Mesendoderm (in vitro differentiated cells): ENCODE data around the gene ZGLP1.

ENCODE experiments used
- DNase-seq: peaks from one replicate; pipeline ENCODE4 v3.0.0; 2013
- H2AK5ac ChIP-seq: 2 replicates; pipeline ENCODE4 v1.6.1; 2013; ENCODE audit warnings: low read length, inconsistent platforms
- H2BK120ac ChIP-seq: 2 replicates; pipeline ENCODE4 v1.6.1; 2013; ENCODE audit warnings: low read depth, mild to moderate bottlenecking, low read length, moderate library complexity, mixed read lengths
- H2BK15ac ChIP-seq: replicated peaks from 2 replicates; pipeline ENCODE4 v1.6.1; 2013; ENCODE audit warnings: low read depth, mild to moderate bottlenecking, moderate library complexity
- H2BK5ac ChIP-seq: 2 replicates; pipeline ENCODE4 v1.6.1; 2013; ENCODE audit warnings: low read length, inconsistent platforms
- H3K18ac ChIP-seq: 2 replicates; pipeline ENCODE4 v1.6.1; 2013; ENCODE audit warnings: mild to moderate bottlenecking, low read length, mixed read lengths
- H3K23ac ChIP-seq: one replicate; pipeline ENCODE4 v1.6.1; 2013; ENCODE audit warnings: low read length
- H3K27ac ChIP-seq: 2 replicates; pipeline ENCODE4 v1.5.1; 2013; ENCODE audit warnings: low read depth, mild to moderate bottlenecking, inconsistent platforms, low read length, moderate library complexity
- H3K27me3 ChIP-seq: 2 replicates; pipeline ENCODE4 v1.6.1; 2013; ENCODE audit warnings: low read length, control low read depth, mild to moderate bottlenecking, inconsistent platforms; ENCODE audit not compliant: insufficient read depth, poor library complexity
- H3K36me3 ChIP-seq: 2 replicates; pipeline ENCODE4 v1.6.1; 2013; ENCODE audit warnings: low read length, inconsistent platforms; ENCODE audit not compliant: control insufficient read depth, insufficient read depth
- H3K4ac ChIP-seq: one replicate; pipeline ENCODE4 v1.6.1; 2013; ENCODE audit warnings: low read depth, mild to moderate bottlenecking, low read length, moderate library complexity
- H3K4me1 ChIP-seq: 2 replicates; pipeline ENCODE4 v1.6.1; 2013; ENCODE audit warnings: low read depth, low read length, inconsistent platforms; ENCODE audit not compliant: control insufficient read depth
- H3K4me2 ChIP-seq: 2 replicates; pipeline ENCODE4 v1.6.1; 2013; ENCODE audit warnings: low read length
- H3K4me3 ChIP-seq: 2 replicates; pipeline ENCODE4 v1.5.1; 2013; ENCODE audit warnings: mild to moderate bottlenecking, low read length
- H3K56ac ChIP-seq: one replicate; pipeline ENCODE4 v1.6.1; 2013; ENCODE audit warnings: low read length
- H3K79me1 ChIP-seq: 2 replicates; pipeline ENCODE4 v1.6.1; 2013; ENCODE audit warnings: low read length, inconsistent platforms
- H3K79me2 ChIP-seq: 2 replicates; pipeline ENCODE4 v1.6.1; 2013; ENCODE audit warnings: mild to moderate bottlenecking, low read length; ENCODE audit not compliant: control insufficient read depth, insufficient read depth
- H3K9ac ChIP-seq: 2 replicates; pipeline ENCODE4 v1.6.1; 2013; ENCODE audit warnings: low read length, inconsistent platforms
- H4K5ac ChIP-seq: one replicate; pipeline ENCODE4 v1.6.1; 2013; ENCODE audit warnings: low read length
- H4K8ac ChIP-seq: one replicate; pipeline ENCODE4 v1.6.1; 2013; ENCODE audit warnings: low read depth, mild to moderate bottlenecking, control low read depth, low read length, moderate library complexity
- WGBS: extraction: QIAGEN DNeasy Blood & Tissue Kit; methylation state at CpG from one replicate; pipeline ENCODE4 v1.1.7; 2013; ENCODE audit warnings: low lambda C conversion rate, missing lambda C conversion rate; ENCODE audit not compliant: insufficient coverage; ENCODE audit errors: extremely low coverage; 5-methylcytosine and 5-hydroxymethylcytosine counted together

ZGLP1 gene

DNA sequence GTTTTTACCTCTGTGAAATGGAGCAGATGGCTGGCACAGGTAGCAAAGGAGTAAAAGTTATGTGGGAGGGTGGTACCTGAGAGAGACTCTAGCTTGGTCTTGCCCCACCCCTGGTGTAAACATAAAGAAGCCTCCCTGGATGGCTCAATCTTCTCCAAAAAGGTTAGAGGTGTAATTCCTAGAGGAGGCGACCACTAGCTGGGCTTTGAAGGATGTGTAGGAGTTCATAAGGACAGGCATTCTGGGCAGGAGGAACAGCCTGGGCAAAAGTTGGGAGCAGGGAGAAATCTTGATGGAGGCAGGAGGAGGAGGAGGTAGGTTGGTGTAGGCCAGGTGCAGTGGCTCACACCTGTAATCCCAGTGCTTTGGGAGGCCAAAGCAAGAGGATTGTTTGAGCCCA, 30.7 kb downstream of the ZGLP1 start:
- no peak overlapping the region for H3K4me2 ChIP-seq
- H3K36me3 ChIP-seq: no peaks in the 10 kb centered on the region
- H3K4ac ChIP-seq: no peak overlapping the region
- H3K18ac ChIP-seq: no peak overlapping the region
- H4K5ac ChIP-seq: no peak overlapping the region
- H4K8ac ChIP-seq: no peak overlapping the region
- no peak overlapping the region for H3K9ac ChIP-seq
- no peak overlapping the region for H2BK120ac ChIP-seq
- no peaks in the 10 kb centered on the region for H3K79me2 ChIP-seq
- WGBS: no CpG with 5 or more reads among the region's 1 CpG
- no peak overlapping the region for H3K56ac ChIP-seq
- no peak overlapping the region for H3K4me3 ChIP-seq
- no peak overlapping the region for H3K27ac ChIP-seq
- H3K79me1 ChIP-seq: no peaks in the 10 kb centered on the region
- H3K23ac ChIP-seq: no peak overlapping the region
- no peak overlapping the region for H2AK5ac ChIP-seq
- no peak overlapping the region for H2BK5ac ChIP-seq
- no peaks in the 10 kb centered on the region for H3K4me1 ChIP-seq
- no peak for DNase-seq
- no peaks in the 10 kb centered on the region for H3K27me3 ChIP-seq
- no peak overlapping the region for H2BK15ac ChIP-seq

DNA sequence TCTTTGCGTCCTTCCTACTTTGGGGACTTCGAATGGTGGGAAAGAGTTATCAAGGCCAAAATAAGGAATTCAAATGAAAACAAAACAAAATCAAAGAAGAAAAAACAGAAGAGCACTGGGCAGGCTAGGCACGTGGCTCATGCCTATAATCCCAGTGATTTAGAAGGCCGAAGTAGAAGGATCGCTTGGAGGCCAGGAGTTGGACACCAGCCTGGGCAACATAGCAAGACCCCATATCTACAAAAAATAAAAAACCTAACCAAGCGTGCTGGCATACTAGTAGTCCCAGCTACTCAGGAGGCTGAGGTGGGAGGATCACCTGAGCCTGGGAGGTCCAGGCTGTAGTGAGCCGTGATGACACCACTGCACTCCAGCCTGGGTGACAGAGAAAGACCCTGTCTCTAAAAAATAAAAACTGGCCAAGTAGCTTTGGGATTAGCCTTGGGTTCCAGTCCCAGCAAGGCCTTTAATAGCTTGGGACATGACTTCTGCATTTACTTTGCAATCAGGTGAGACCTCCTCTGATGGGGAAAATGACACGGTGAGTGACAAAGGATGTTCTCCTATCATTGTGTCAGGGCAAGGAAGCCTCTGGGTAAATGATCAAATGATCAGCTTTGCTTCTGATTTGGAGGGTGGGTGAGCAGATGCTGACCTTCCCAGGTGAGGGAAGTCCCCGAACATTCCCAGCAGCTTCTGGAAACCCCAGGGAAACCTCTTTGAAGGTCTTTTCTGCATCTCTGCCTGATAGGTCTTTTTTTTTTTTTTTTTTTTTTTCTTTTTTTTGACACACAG, 31.6 kb downstream of the ZGLP1 start:
- Histone ChIP-seq H3K56ac (no peak overlapping the region), H3K27me3 (no peaks in the 10 kb centered on the region), H3K9ac (no peak overlapping the region), H3K18ac (no peak overlapping the region), H3K4me3 (no peak overlapping the region), H4K8ac (no peak overlapping the region), H3K36me3 (no peaks in the 10 kb centered on the region), H3K4me2 (no peak overlapping the region), H3K27ac (no peak overlapping the region), H2BK15ac (no peak overlapping the region), H3K4ac (no peak overlapping the region), H2BK5ac (no peak overlapping the region), H2BK120ac (no peak overlapping the region), H3K79me1 (no peaks in the 10 kb centered on the region), H4K5ac (no peak overlapping the region), H3K79me2 (no peaks in the 10 kb centered on the region), H2AK5ac (no peak overlapping the region), H3K23ac (no peak overlapping the region), H3K4me1 (no peaks in the 10 kb centered on the region)
- WGBS: no CpG with 5 or more reads among the region's 9 CpGs
- DNase-seq: no peak

DNA sequence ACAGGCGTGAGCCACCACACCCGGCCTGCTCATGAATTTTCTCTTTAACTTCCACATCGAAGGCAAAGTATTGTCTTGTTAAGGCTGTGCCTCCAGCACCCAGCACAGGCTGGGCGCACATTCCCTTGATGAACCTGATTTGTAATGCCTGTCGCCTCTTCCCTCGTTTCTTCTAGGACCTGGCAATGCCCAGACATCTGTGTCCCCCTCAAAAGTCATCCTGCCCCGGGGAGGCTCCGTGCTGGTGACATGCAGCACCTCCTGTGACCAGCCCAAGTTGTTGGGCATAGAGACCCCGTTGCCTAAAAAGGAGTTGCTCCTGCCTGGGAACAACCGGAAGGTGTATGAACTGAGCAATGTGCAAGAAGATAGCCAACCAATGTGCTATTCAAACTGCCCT, 35.0 kb downstream of the ZGLP1 start:
- H2AK5ac ChIP-seq: no peak overlapping the region
- no peak overlapping the region for H3K27ac ChIP-seq
- no peak for DNase-seq
- H3K4me1 ChIP-seq: no peaks in the 10 kb centered on the region
- H3K4me3 ChIP-seq: no peak overlapping the region
- H3K79me2 ChIP-seq: no peaks in the 10 kb centered on the region
- H2BK5ac ChIP-seq: no peak overlapping the region
- no peaks in the 10 kb centered on the region for H3K79me1 ChIP-seq
- no peak overlapping the region for H3K23ac ChIP-seq
- no peak overlapping the region for H3K4me2 ChIP-seq
- no peak overlapping the region for H2BK15ac ChIP-seq
- H3K56ac ChIP-seq: no peak overlapping the region
- H3K9ac ChIP-seq: no peak overlapping the region
- no peaks in the 10 kb centered on the region for H3K36me3 ChIP-seq
- no CpG with 5 or more reads among the region's 10 CpGs for WGBS
- H3K27me3 ChIP-seq: peaks cover 6% of the 10 kb centered on the region
- H3K18ac ChIP-seq: no peak overlapping the region
- H3K4ac ChIP-seq: no peak overlapping the region
- H2BK120ac ChIP-seq: no peak overlapping the region
- no peak overlapping the region for H4K8ac ChIP-seq
- no peak overlapping the region for H4K5ac ChIP-seq

DNA sequence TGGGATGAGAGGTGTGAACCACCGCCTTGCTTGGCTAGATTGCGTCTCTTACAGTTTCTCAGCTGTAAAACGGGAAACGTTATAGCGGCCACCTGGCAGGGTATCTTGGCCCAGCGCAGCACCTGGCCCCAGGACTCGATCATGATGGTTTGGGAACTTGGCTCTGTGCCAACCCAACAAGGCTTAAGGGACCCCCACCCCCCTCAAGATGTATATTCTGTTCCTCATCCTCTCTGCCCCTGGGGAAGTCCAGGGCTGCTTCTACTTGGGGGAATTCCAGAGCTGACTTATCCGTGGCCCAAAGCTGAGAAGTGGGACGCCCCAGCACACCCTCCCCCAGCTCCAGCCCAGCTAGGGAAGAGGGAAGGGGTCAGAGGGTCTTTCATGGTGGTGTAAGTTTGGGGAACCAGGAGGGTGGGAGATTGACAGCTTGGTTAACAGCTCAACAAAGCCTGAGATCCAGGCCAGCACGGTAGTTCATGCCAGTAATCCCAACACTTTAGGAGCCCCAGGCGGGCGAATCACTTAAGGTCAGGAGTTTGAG, 38.0 kb downstream of the ZGLP1 start:
- peak overlapping the region; percentile 62 for H3K56ac ChIP-seq
- H3K36me3 ChIP-seq: no peaks in the 10 kb centered on the region
- no peak overlapping the region for H2BK5ac ChIP-seq
- no peak overlapping the region for H2AK5ac ChIP-seq
- H2BK15ac ChIP-seq: no peak overlapping the region
- H2BK120ac ChIP-seq: no peak overlapping the region
- H3K4me2 ChIP-seq: no peak overlapping the region
- WGBS: no CpG with 5 or more reads among the region's 12 CpGs
- H4K5ac ChIP-seq: no peak overlapping the region
- no peak overlapping the region for H3K27ac ChIP-seq
- H3K18ac ChIP-seq: no peak overlapping the region
- H3K4me1 ChIP-seq: no peaks in the 10 kb centered on the region
- H3K79me2 ChIP-seq: no peaks in the 10 kb centered on the region
- no peak overlapping the region for H3K4me3 ChIP-seq
- H3K9ac ChIP-seq: no peak overlapping the region
- no peak overlapping the region for H3K4ac ChIP-seq
- DNase-seq: no peak
- no peaks in the 10 kb centered on the region for H3K79me1 ChIP-seq
- no peak overlapping the region for H4K8ac ChIP-seq
- H3K27me3 ChIP-seq: peaks cover 6% of the 10 kb centered on the region
- H3K23ac ChIP-seq: no peak overlapping the region

DNA sequence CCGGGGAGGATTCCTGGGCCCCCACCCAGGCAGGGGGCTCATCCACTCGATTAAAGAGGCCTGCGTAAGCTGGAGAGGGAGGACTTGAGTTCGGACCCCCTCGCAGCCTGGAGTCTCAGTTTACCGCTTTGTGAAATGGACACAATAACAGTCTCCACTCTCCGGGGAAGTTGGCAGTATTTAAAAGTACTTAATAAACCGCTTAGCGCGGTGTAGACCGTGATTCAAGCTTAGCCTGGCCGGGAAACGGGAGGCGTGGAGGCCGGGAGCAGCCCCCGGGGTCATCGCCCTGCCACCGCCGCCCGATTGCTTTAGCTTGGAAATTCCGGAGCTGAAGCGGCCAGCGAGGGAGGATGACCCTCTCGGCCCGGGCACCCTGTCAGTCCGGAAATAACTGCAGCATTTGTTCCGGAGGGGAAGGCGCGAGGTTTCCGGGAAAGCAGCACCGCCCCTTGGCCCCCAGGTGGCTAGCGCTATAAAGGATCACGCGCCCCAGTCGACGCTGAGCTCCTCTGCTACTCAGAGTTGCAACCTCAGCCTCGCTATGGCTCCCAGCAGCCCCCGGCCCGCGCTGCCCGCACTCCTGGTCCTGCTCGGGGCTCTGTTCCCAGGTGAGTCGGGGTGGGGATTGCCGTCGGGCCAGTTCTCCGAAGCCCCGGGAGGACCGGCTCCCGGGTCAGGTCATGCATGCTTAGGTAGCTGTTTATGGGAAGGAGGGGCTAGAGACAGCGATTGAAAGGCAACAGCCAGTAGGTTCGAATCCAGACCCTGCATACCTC, 38.8 kb downstream of the ZGLP1 start, which contains the start of gene ICAM1:
Gene ICAM1, plus strand, starts transcription at position 505 of the 779 bp plus-strand sequence. Its CDS starts 40 bp downstream, at position 545.
- DNase-seq: peak; percentile 79
- H3K4me1 ChIP-seq: no peaks in the 10 kb centered on the region
- H2BK15ac ChIP-seq: no peak within 1 kb of the TSS
- H3K79me1 ChIP-seq: no peaks in the 10 kb centered on the region
- H3K9ac ChIP-seq: peak within 1 kb of the TSS; percentile 50
- peak within 1 kb of the TSS; percentile 37 for H3K4me2 ChIP-seq
- no peak within 1 kb of the TSS for H3K27ac ChIP-seq
- peak within 1 kb of the TSS; percentile 85 for H3K18ac ChIP-seq
- peaks cover 6% of the 10 kb centered on the region for H3K27me3 ChIP-seq
- no peak within 1 kb of the TSS for H2BK120ac ChIP-seq
- no CpG with 5 or more reads among the region's 51 CpGs for WGBS
- H3K4me3 ChIP-seq: no peak within 1 kb of the TSS
- H2AK5ac ChIP-seq: no peak within 1 kb of the TSS
- no peaks in the 10 kb centered on the region for H3K36me3 ChIP-seq
- H3K56ac ChIP-seq: peak within 1 kb of the TSS; percentile 65
- no peak within 1 kb of the TSS for H4K5ac ChIP-seq
- no peaks in the 10 kb centered on the region for H3K79me2 ChIP-seq
- H3K4ac ChIP-seq: peak within 1 kb of the TSS; percentile 57
- no peak within 1 kb of the TSS for H2BK5ac ChIP-seq
- no peak within 1 kb of the TSS for H3K23ac ChIP-seq
- H4K8ac ChIP-seq: no peak within 1 kb of the TSS
